WTC11 (cell line): ENCODE results near the gene SH3GLB2. TPM values are rescaled to one million over a fixed set of nuclear protein-coding genes. Genes with fewer than 3 reads are reported as not detected.

Experiments used
- ATAC-seq: fragments of 200-7000 bp; cut with Tn5 transposase; 2 replicates; pipeline ENCODE4 v1.10.0; 2021; ENCODE audit warnings: mild to moderate bottlenecking, moderate library complexity
- CTCF ChIA-PET: fragments of 300-600 bp; sonication (Branson Sonifier 250); formaldehyde crosslinking; loops from one replicate; lab custom pipeline; 2021; ENCODE audit warnings: antibody characterized with exemption; lab: Charles Lee
- POLR2A ChIA-PET: fragments of 350-600 bp; sonication (Branson Sonifier 250); formaldehyde crosslinking; loops from one replicate; lab custom pipeline; 2021; ENCODE audit warnings: antibody characterized with exemption; lab: Charles Lee
- DNase-seq: peaks from one replicate; pipeline ENCODE4 v3.0.0; 2021; ENCODE audit warnings: low spot score
- H3K27ac Mint-ChIP-seq: 2 replicates; pipeline ENCODE4 v1.8.0; 2021; ENCODE audit warnings: mixed read lengths
- H3K27me3 Mint-ChIP-seq: 2 replicates; pipeline ENCODE4 v1.8.0; 2021; ENCODE audit warnings: low read depth, mild to moderate bottlenecking, moderate library complexity, mixed read lengths
- H3K36me3 Mint-ChIP-seq: 2 replicates; pipeline ENCODE4 v1.8.0; 2021; ENCODE audit warnings: mixed read lengths
- H3K4me1 Mint-ChIP-seq: 2 replicates; pipeline ENCODE4 v1.8.0; 2022; ENCODE audit warnings: mixed read lengths
- H3K4me3 Mint-ChIP-seq: 2 replicates; pipeline ENCODE4 v1.8.0; 2021; ENCODE audit warnings: mild to moderate bottlenecking, moderate library complexity, mixed read lengths
- H3K9me3 Mint-ChIP-seq: 2 replicates; pipeline ENCODE4 v1.8.0; 2021; ENCODE audit warnings: mixed read lengths
- CDX4 ChIP-seq: fragments of 250-450 bp; sonication (Bioruptor Pico); IDR thresholded peaks from 2 replicates; pipeline ENCODE4 v1.9.0; 2021; ENCODE audit warnings: moderate library complexity, mild to moderate bottlenecking, inconsistent platforms, borderline replicate concordance
- CREM ChIP-seq: sonication (generic); formaldehyde crosslinking; IDR thresholded peaks from 2 replicates; pipeline ENCODE4 v1.8.1; 2022; ENCODE audit warnings: mild to moderate bottlenecking, missing genetic modification reagents, moderate library complexity
- E2F4 ChIP-seq: sonication (generic); formaldehyde crosslinking; IDR thresholded peaks from 2 replicates; pipeline ENCODE4 v1.8.1; 2022; ENCODE audit warnings: low read depth, mild to moderate bottlenecking, moderate library complexity, missing genetic modification reagents, borderline replicate concordance
- E2F5 ChIP-seq: sonication (generic); formaldehyde crosslinking; IDR thresholded peaks from 2 replicates; pipeline ENCODE4 v1.8.1; 2022; ENCODE audit warnings: mild to moderate bottlenecking, moderate library complexity, missing genetic modification reagents
- FOXP4 ChIP-seq: sonication (generic); formaldehyde crosslinking; IDR thresholded peaks from 2 replicates; pipeline ENCODE4 v1.8.0; 2022; ENCODE audit warnings: mild to moderate bottlenecking, missing genetic modification reagents
- GABPB1 ChIP-seq: sonication (generic); formaldehyde crosslinking; IDR thresholded peaks from 2 replicates; pipeline ENCODE4 v1.8.1; 2023; ENCODE audit warnings: mild to moderate bottlenecking, missing genetic modification reagents
- GTF2I ChIP-seq: fragments of 250-450 bp; sonication (Bioruptor Pico); conservative IDR thresholded peaks from 2 replicates; pipeline ENCODE4 v1.4.0; 2021; ENCODE audit warnings: mild to moderate bottlenecking
- JAZF1 ChIP-seq: fragments of 250-450 bp; sonication (Bioruptor Pico); IDR thresholded peaks from 2 replicates; pipeline ENCODE4 v1.9.0; 2021; ENCODE audit warnings: moderate library complexity, mild to moderate bottlenecking, inconsistent platforms
- JUN ChIP-seq: sonication (generic); formaldehyde crosslinking; IDR thresholded peaks from 2 replicates; pipeline ENCODE4 v1.8.0; 2023; ENCODE audit warnings: mild to moderate bottlenecking, missing genetic modification reagents
- KAT7 ChIP-seq: sonication (generic); formaldehyde crosslinking; IDR thresholded peaks from 2 replicates; pipeline ENCODE4 v1.8.1; 2023; ENCODE audit warnings: missing genetic modification reagents, mild to moderate bottlenecking, borderline replicate concordance
- MLX ChIP-seq: sonication (generic); formaldehyde crosslinking; IDR thresholded peaks from 2 replicates; pipeline ENCODE4 v1.8.1; 2023; ENCODE audit warnings: mild to moderate bottlenecking, missing genetic modification reagents, moderate library complexity
- RORB ChIP-seq: fragments of 250-450 bp; sonication (Bioruptor Pico); IDR thresholded peaks from 2 replicates; pipeline ENCODE4 v1.9.0; 2021; ENCODE audit warnings: mild to moderate bottlenecking
- SOX15 ChIP-seq: fragments of 250-450 bp; sonication (Bioruptor Pico); IDR thresholded peaks from 2 replicates; pipeline ENCODE4 v1.9.0; 2021; ENCODE audit warnings: mild to moderate bottlenecking
- TEAD4 ChIP-seq: sonication (generic); formaldehyde crosslinking; IDR thresholded peaks from 2 replicates; pipeline ENCODE4 v1.8.0; 2022; ENCODE audit warnings: mild to moderate bottlenecking, missing genetic modification reagents
- USF1 ChIP-seq: sonication (generic); formaldehyde crosslinking; IDR thresholded peaks from 2 replicates; pipeline ENCODE4 v1.8.0; 2022; ENCODE audit warnings: mild to moderate bottlenecking, missing genetic modification reagents
- ZMAT4 ChIP-seq: fragments of 250-450 bp; sonication (Bioruptor Pico); IDR thresholded peaks from 2 replicates; pipeline ENCODE4 v1.9.0; 2021; ENCODE audit warnings: mild to moderate bottlenecking
- ZNF263 ChIP-seq: sonication (generic); formaldehyde crosslinking; IDR thresholded peaks from 2 replicates; pipeline ENCODE4 v1.8.1; 2022; ENCODE audit warnings: low read depth, mild to moderate bottlenecking, moderate library complexity, missing genetic modification reagents
- ZNF423 ChIP-seq: fragments of 250-450 bp; sonication (Bioruptor Pico); IDR thresholded peaks from 2 replicates; pipeline ENCODE4 v2.1.2; 2022; ENCODE audit warnings: mild to moderate bottlenecking, moderate library complexity
- total RNA-seq: library from RNA; stranded (reverse); gene quantifications from 3 replicates; pipeline ENCODE4 v1.2.3, GENCODE V29; 2021

Gene SH3GLB2
- total RNA-seq, 1 experiment from 2014 or later: 59.7 TPM

- no peak for ATAC-seq
- Mint-ChIP-seq H3K27ac (no peak overlapping the region), H3K4me3 (no peak overlapping the region), H3K27me3 (no peaks in the 10 kb centered on the region), H3K9me3 (no peaks in the 10 kb centered on the region), H3K4me1 (no peaks in the 10 kb centered on the region), H3K36me3 (peaks cover 9% of the 10 kb centered on the region)
- TF ChIP-seq E2F5 (CRISPR knock-in tag): no peak
- TF ChIP-seq ZNF263 (CRISPR knock-in tag): no peak
- no peak for TF ChIP-seq ZNF423
- no peak for TF ChIP-seq JUN (CRISPR knock-in tag)
- TF ChIP-seq JAZF1 (CRISPR knock-in tag): no peak
- no peak for TF ChIP-seq SOX15 (CRISPR knock-in tag)
- TF ChIP-seq MLX (CRISPR knock-in tag): no peak
- no peak for TF ChIP-seq ZMAT4 (CRISPR knock-in tag)
- no peak for TF ChIP-seq RORB
- TF ChIP-seq USF1 (CRISPR knock-in tag): no peak
- TF ChIP-seq KAT7 (CRISPR knock-in tag): no peak
- no peak for TF ChIP-seq FOXP4 (CRISPR knock-in tag)
- no peak for TF ChIP-seq CREM
- no peak for TF ChIP-seq CDX4
- ChIA-PET POLR2A (interaction anchor here (0.6 kb wide), 1 partner anchor 16 kb away, joined by 6 read pairs; no protein-coding TSS in a partner anchor), CTCF (no interaction called here)
- DNase-seq: no peak
Measured at GRCh38 chr9:129058965-129059795, 31.0 kb upstream of the SH3GLB2 start.

GRCh38 chr9:129054163-129054851, 26.2 kb upstream of the SH3GLB2 start:
- ATAC-seq (no peak), DNase-seq (no peak)
- Mint-ChIP-seq H3K27me3 (no peaks in the 10 kb centered on the region), H3K9me3 (no peaks in the 10 kb centered on the region), H3K4me3 (no peak overlapping the region), H3K4me1 (no peaks in the 10 kb centered on the region), H3K27ac (peak overlapping the region; percentile 16; the same call in 1 of the 2 replicates), H3K36me3 (peaks cover 8% of the 10 kb centered on the region)
- POLR2A ChIA-PET: interaction anchor here (0.6 kb wide), 1 partner anchor 45 kb away, joined by 3 read pairs; no protein-coding TSS in a partner anchor
- CTCF ChIA-PET: no interaction called here
- TF ChIP-seq E2F4: no peak
- no peak for TF ChIP-seq TEAD4 (CRISPR knock-in tag)
- TF ChIP-seq GABPB1 (CRISPR knock-in tag): no peak
- TF ChIP-seq GTF2I: no peak
